Measurements from ENCODE around the gene TRAM2.
A peak's percentile ranks its signal among the peaks of the same experiment; 100 is the strongest.

Gene TRAM2

GRCh38 chr6:52577778-52578463 lies 1.1 kb upstream of the TRAM2 start:
- Histone ChIP-seq H3K27ac (ENCODE audit: low read depth, low read length, poor library complexity, severe bottlenecking) (peak overlapping the region; percentile 64), H3K79me2 (ENCODE audit: insufficient read depth, low read length) (peaks cover 34% of the 10 kb centered on the region), H3K36me3 (ENCODE audit: insufficient read depth, low read length) (0 out of 2 replicates have a peak, but pooled peaks cover 5% of the 10 kb centered on the region), H3K27me3 (ENCODE audit: insufficient read depth, low read length) (no peaks in the 10 kb centered on the region), H3K9ac (ENCODE audit: low read length) (peak overlapping the region; percentile 93), H3K4me1 (ENCODE audit: insufficient read depth, low read length, severe bottlenecking) (peaks cover 45% of the 10 kb centered on the region), H3K4me2 (ENCODE audit: low read length) (peak overlapping the region; percentile 85), H3F3A (ENCODE audit: insufficient read depth, low read length) (0 out of 2 replicates have a peak, but pooled peaks cover 5% of the 10 kb centered on the region), H4K20me1 (ENCODE audit: insufficient read depth, low read length) (no peaks in the 10 kb centered on the region), H2AFZ (ENCODE audit: low read length) (no peak overlapping the region), H3K4me3 (ENCODE audit: low read depth, low read length, poor library complexity, severe bottlenecking) (peak overlapping the region; percentile 88), H3K9me2 (ENCODE audit: low read depth, low read length) (no peaks in the 10 kb centered on the region), H3K9me3 (ENCODE audit: low read length) (no peaks in the 10 kb centered on the region)
- TF ChIP-seq EZH2 (IDR thresholded peaks at IDR 0.05; ENCODE audit: borderline replicate concordance, low read length) = no peak
- TF ChIP-seq, protein P1, sequence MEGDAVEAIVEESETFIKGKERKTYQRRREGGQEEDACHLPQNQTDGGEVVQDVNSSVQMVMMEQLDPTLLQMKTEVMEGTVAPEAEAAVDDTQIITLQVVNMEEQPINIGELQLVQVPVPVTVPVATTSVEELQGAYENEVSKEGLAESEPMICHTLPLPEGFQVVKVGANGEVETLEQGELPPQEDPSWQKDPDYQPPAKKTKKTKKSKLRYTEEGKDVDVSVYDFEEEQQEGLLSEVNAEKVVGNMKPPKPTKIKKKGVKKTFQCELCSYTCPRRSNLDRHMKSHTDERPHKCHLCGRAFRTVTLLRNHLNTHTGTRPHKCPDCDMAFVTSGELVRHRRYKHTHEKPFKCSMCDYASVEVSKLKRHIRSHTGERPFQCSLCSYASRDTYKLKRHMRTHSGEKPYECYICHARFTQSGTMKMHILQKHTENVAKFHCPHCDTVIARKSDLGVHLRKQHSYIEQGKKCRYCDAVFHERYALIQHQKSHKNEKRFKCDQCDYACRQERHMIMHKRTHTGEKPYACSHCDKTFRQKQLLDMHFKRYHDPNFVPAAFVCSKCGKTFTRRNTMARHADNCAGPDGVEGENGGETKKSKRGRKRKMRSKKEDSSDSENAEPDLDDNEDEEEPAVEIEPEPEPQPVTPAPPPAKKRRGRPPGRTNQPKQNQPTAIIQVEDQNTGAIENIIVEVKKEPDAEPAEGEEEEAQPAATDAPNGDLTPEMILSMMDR (IDR thresholded peaks at IDR 0.05; ENCODE audit: low read length) = no peak

- peaks cover 46% of the 10 kb centered on the region for H3K79me2 ChIP-seq (ENCODE audit: insufficient read depth, low read length)
- no peaks in the 10 kb centered on the region for H4K20me1 ChIP-seq (ENCODE audit: insufficient read depth, low read length)
- H3K36me3 ChIP-seq (ENCODE audit: insufficient read depth, low read length) = peaks cover 17% of the 10 kb centered on the region; the same call in 1 of the 2 replicates
- H3K4me3 ChIP-seq (ENCODE audit: low read depth, low read length, poor library complexity, severe bottlenecking) = peak overlapping the region; percentile 77
- H3K9me2 ChIP-seq (ENCODE audit: low read depth, low read length) = no peaks in the 10 kb centered on the region
- H2AFZ ChIP-seq (ENCODE audit: low read length) = no peak overlapping the region
- TF ChIP-seq EZH2 (IDR thresholded peaks at IDR 0.05; ENCODE audit: borderline replicate concordance, low read length) = no peak
- TF ChIP-seq, protein P1 (IDR thresholded peaks at IDR 0.05; ENCODE audit: low read length) = peak; percentile 86
- peak overlapping the region; percentile 75 for H3K9ac ChIP-seq (ENCODE audit: low read length)
- peak overlapping the region; percentile 73 for H3K27ac ChIP-seq (ENCODE audit: low read depth, low read length, poor library complexity, severe bottlenecking)
- H3K27me3 ChIP-seq (ENCODE audit: insufficient read depth, low read length) = no peaks in the 10 kb centered on the region
- H3K9me3 ChIP-seq (ENCODE audit: low read length) = no peaks in the 10 kb centered on the region
- H3K4me1 ChIP-seq (ENCODE audit: insufficient read depth, low read length, severe bottlenecking) = peaks cover 57% of the 10 kb centered on the region
- H3K4me2 ChIP-seq (ENCODE audit: low read length) = peak overlapping the region; percentile 98
- 0 out of 2 replicates have a peak, but pooled peaks cover 5% of the 10 kb centered on the region for H3F3A ChIP-seq (ENCODE audit: insufficient read depth, low read length)
Observed at GRCh38 chr6:52576392-52577021, 353 bp downstream of the TRAM2 start.

DNA sequence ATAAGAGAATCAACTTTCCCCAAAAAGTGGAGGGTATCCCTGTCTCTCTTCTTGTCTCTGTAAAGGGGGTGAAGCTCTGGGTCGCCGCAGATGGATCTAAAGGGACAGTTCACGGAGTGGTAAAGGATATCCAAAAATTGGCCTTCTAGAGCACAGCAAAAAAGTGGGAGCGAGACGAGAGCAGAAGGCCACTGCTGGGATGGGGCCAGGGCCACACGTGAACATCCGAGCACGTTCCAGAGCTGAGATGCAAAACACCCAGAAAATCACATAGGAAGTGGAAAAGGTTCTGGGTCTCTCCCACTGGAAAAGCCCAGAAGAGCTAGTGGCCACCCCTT lies 837 bp downstream of the TRAM2 start:
- Histone ChIP-seq H3K27ac (ENCODE audit: low read depth, low read length, poor library complexity, severe bottlenecking) (peak overlapping the region; percentile 73), H3K4me1 (ENCODE audit: insufficient read depth, low read length, severe bottlenecking) (peaks cover 57% of the 10 kb centered on the region), H3K4me3 (ENCODE audit: low read depth, low read length, poor library complexity, severe bottlenecking) (peak overlapping the region; percentile 77), H3K4me2 (ENCODE audit: low read length) (peak overlapping the region; percentile 98), H3K9ac (ENCODE audit: low read length) (peak overlapping the region; percentile 75), H3K27me3 (ENCODE audit: insufficient read depth, low read length) (no peaks in the 10 kb centered on the region), H4K20me1 (ENCODE audit: insufficient read depth, low read length) (no peaks in the 10 kb centered on the region), H3K9me3 (ENCODE audit: low read length) (no peaks in the 10 kb centered on the region), H3K36me3 (ENCODE audit: insufficient read depth, low read length) (peaks cover 18% of the 10 kb centered on the region; the same call in 1 of the 2 replicates), H3K79me2 (ENCODE audit: insufficient read depth, low read length) (peaks cover 51% of the 10 kb centered on the region), H2AFZ (ENCODE audit: low read length) (no peak overlapping the region), H3K9me2 (ENCODE audit: low read depth, low read length) (no peaks in the 10 kb centered on the region), H3F3A (ENCODE audit: insufficient read depth, low read length) (0 out of 2 replicates have a peak, but pooled peaks cover 5% of the 10 kb centered on the region)
- TF ChIP-seq EZH2 (IDR thresholded peaks at IDR 0.05; ENCODE audit: borderline replicate concordance, low read length) = no peak
- TF ChIP-seq, protein P1 (IDR thresholded peaks at IDR 0.05; ENCODE audit: low read length) = no peak

All from OCI-LY1 (cell line).